HG02678 (cell line): ENCODE data around the gene FBXL3.
"Not testable (repeated sequence)": the region's sequence is repeated elsewhere in the genome, so short reads cannot be mapped to it uniquely, and the experiment has no call there.

Experiments
- ATAC-seq: cut with Tn5 transposase; IDR thresholded peaks from one replicate; pipeline ENCODE4 v1.9.1; 2021; ENCODE audit warnings: mild to moderate bottlenecking, moderate library complexity; ENCODE audit not compliant: unreplicated experiment

Gene FBXL3

GRCh38 chr13:76991796-76992547 lies 35.0 kb downstream of the FBXL3 start, which contains the start of gene CLN5:
TSS of gene CLN5 (plus strand) at chr13:76992081. CDS start at chr13:76992099, 18 bp downstream.
- ATAC-seq = peak; percentile 96

DNA sequence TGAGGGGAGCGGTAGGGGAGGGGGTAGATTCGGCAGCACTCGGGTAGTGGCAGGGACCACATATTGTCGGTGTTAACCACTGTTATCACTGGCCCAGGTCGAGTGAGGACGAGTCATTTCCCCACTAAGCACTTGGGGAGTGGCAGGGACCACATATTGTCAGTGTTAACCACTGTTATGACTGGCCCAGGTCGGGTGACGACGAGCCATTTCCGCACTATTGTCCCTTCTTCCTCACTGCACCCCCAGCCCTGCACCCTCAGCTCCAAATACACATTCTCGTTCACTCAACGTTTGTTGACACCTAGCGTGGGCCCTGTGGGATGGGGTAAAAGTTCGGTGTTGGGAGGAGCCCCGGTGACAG lies 35.5 kb downstream of the FBXL3 start:
- ATAC-seq = peak; percentile 45

DNA sequence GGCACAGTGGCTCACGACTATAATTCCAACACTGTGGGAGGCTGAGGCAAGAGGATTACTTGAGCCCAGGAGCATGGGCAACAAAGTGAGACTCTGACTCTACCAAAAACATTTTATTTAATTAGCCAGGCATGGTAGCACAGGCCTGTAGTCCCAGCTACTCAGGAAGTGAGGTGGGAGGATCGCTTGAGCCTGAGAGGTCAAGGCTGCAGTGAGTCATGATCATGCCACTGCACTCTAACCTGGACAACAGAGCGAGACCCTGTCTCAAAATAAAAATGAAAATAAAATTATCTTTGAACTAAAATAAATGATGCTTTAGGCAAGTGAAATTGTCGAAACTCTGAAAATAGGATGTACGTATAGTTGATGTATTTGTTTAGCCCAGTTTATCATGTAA lies 43.3 kb downstream of the FBXL3 start:
- no peak for ATAC-seq

- no peak for ATAC-seq
Observed at GRCh38 chr13:76982061-76982460, 44.9 kb downstream of the FBXL3 start.

- peak; percentile 100 for ATAC-seq
Observed at GRCh38 chr13:76980075-76980718, 46.8 kb downstream of the FBXL3 start.

- no peak for ATAC-seq
Observed at GRCh38 chr13:76976929-76977328, 50.0 kb downstream of the FBXL3 start.

DNA sequence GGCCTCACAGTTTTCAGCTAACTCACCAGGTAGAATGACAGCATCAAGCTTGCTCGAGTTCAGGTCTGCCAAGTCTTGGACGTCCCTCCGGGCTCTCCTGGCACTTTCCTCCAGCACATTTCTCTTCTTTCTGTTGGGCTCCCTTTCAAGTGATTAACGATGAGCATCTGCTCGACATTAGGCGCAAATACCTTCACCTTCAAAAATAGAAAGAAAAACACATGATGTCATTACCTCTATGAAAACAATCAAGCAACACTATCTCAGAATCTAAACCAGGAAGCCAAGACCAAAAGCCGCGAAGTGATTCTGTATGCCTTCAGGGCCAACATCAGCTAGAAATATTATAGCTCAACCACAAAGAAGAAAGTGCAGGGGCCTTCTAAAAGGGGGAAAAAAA lies 50.5 kb downstream of the FBXL3 start:
- ATAC-seq = no peak

- no peak for ATAC-seq
Observed at GRCh38 chr13:76975863-76976262, 51.1 kb downstream of the FBXL3 start.

- no peak for ATAC-seq
Observed at GRCh38 chr13:76974618-76974975, 52.4 kb downstream of the FBXL3 start.

- ATAC-seq = no peak
Observed at GRCh38 chr13:76973920-76974617, 52.9 kb downstream of the FBXL3 start.

- ATAC-seq = no peak
Observed at GRCh38 chr13:76971851-76972829, 54.8 kb downstream of the FBXL3 start.

GRCh38 chr13:76971215-76971614 lies 55.7 kb downstream of the FBXL3 start:
- no peak for ATAC-seq

DNA sequence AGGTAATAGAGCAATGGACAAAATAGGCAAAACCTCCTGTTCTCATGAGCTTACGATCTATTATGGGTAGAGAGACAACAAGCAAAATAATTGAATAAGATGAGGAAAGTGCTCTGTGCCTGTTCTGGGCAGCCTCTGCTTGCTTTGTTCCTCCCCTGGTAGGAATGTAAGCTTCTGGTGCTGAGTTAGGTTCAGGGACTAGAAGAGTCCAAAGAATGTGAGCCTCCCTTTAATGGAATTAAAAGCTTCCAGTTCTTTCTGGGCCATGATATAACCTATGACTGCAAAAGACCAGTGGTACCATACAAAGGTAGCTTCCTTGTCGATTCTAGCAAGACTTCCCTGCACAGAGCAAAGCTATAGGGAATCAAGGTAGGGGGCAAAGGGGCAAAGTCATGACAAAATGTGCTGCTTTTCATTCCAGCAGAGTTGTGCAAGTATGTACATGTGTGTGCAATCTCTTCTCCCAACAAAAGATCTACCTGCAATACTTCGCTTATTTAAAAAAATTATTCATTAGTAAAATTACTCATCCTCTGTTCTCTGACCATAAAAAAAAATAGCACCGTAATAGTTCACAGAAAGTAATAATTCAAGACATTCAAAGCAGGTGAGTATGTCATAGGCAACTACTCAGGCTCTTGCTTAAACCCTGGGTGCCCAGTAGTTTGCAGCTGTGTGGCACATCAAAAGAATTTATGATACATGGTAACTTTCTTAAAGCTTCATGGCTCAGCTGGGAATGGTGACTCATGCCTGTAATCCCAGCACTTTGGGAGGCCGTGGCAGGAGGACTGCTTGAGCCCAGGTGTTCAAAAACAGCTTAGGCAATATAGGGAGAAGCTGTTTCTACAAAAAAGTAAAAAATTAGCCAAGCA lies 57.2 kb downstream of the FBXL3 start:
- ATAC-seq = no peak

GRCh38 chr13:76968041-76968440 lies 58.9 kb downstream of the FBXL3 start:
- ATAC-seq = no peak

DNA sequence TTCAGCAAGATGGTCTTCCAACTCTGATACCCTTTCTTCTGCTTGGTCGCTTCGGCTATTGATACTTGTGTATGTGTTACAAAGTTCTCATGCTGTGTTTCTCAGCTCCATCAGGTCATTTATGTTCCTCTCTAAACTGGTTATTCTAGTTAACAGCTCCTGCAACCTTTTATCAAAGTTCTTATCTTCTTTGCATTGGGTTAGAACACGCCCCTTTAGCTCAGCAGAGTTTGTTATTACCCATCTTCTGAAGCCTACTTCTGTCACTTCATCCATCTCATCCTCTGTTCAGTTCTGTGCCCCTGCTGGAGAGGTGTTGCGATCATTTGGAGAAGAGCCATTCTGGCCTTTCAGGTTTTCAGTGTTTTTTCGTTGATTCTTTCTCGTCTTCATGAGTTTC lies 59.9 kb downstream of the FBXL3 start:
- ATAC-seq = no peak

DNA sequence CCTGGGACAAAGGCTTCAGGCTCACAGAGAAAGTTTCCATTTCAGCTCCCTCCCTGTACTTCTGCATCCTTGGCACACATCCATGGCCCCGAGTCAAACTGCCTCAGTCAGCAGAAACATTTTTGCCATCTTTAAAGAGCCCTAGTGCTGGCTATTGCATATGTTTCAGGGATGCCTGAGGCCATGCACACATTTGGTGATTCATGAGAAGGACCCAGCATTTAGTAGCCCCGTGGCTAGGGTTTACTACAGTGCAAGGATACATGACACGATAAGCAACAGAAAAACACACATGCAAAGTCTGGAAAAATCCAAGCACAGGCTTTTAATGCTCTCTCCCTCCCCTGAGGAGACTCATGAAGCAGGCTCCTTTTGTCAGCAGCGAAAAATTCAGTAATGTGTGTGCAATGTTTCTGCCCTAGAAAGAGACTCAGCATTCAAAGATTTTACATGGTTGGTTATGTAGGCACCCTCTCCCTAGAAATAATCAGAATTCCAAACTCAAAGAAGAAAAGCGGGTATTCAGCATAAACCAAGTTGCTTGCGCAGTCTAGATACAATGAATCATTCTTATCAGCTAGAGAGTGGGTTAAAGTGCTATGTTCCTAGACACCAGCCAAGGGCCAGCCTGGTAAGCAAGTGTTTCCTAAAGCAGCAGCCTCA lies 61.1 kb downstream of the FBXL3 start:
- no peak for ATAC-seq

DNA sequence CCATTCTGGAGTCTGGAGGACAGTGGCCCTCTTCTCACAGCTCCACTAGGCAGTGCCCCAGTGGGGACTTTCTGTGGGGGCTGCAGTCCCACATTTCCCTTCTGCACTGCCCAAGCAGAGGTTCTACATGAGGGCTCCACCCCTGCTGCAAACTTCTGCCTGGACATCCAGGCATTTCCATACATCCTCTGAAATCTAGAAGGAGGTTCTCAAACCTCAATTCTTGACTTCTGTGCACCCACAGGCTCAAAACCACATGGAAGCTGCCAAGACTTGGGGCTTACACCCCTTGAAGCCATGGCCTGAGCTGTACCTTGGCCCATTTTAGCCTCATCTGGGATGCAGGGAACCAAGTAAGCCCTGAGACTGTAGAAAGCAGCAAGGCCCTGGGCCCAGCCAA lies 67.2 kb downstream of the FBXL3 start:
- not testable (repeated sequence) for ATAC-seq

DNA sequence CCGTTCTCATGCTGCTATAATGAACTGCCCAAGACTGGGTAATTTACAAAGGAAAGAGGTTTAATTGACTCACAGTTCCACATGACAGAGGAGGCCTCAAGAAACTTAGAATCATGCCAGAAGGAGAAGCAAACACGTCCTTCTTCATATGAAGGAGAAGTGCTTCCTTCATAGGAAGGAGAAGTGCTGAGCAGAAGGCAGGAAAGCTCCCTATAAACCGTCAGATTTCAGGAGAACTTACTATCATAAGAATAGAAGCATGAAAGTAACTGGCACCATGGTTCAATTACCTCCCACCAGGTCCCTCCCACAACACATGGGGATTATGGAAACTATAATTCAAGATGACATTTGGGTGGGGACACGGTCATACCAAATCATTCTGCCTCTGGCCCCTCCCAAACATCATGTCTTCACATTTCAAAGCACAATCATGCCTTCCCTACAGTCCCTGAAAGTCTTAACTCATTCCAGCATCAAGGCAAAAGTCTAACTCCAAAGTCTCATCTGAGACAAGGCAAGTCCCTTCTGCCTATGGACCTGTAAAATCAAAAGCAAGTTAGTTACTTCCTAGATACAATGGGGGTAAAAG lies 68.0 kb downstream of the FBXL3 start:
- ATAC-seq = no peak

GRCh38 chr13:76955661-76956060 lies 71.3 kb downstream of the FBXL3 start:
- no peak for ATAC-seq
